ENCODE results near the gene COL9A2. TPM values are rescaled to one million over a fixed set of nuclear protein-coding genes. Genes with fewer than 3 reads are reported as not detected.

Gene COL9A2
- polyA plus RNA-seq, 1 donor from 2014 or later, result 2.3 TPM

- H3K9ac ChIP-seq (ENCODE audit: low read length), result peak overlapping the region; percentile 77
- no peaks in the 10 kb centered on the region for H3F3A ChIP-seq (ENCODE audit: insufficient read depth, low read length, poor library complexity, severe bottlenecking)
- peak overlapping the region; percentile 75 for H2AFZ ChIP-seq (ENCODE audit: low read depth, low read length)
- H3K79me2 ChIP-seq (replicated peaks; ENCODE audit: insufficient read depth, low read length), result peaks cover 36% of the 10 kb centered on the region
- no peaks in the 10 kb centered on the region for H4K20me1 ChIP-seq (ENCODE audit: insufficient read depth)
- H3K36me3 ChIP-seq (ENCODE audit: insufficient read depth, low read length), result peaks cover 4% of the 10 kb centered on the region
- H3K9me2 ChIP-seq (ENCODE audit: insufficient read depth, low read length), result no peaks in the 10 kb centered on the region
- peak overlapping the region; percentile 77 for H3K4me3 ChIP-seq (ENCODE audit: low read length)
- H3K27ac ChIP-seq (ENCODE audit: low read length), result peak overlapping the region; percentile 76
- H3K27me3 ChIP-seq (ENCODE audit: insufficient read depth, low read depth, low read length), result no peaks in the 10 kb centered on the region
- H3K4me2 ChIP-seq (ENCODE audit: low read length), result peak overlapping the region; percentile 56
- TF ChIP-seq REST (IDR thresholded peaks at IDR 0.05; ENCODE audit: borderline replicate concordance), result no peak
- no peak for TF ChIP-seq MXI1 (conservative IDR thresholded peaks at IDR 0.05; ENCODE audit: poor library complexity, severe bottlenecking)
- no peak for TF ChIP-seq POLR2AphosphoS5 (IDR thresholded peaks at IDR 0.05)
- no peak for TF ChIP-seq EZH2 (IDR thresholded peaks at IDR 0.05; ENCODE audit: borderline replicate concordance, insufficient read depth, low read length, poor library complexity, severe bottlenecking)
- no peak for TF ChIP-seq RAD21 (conservative IDR thresholded peaks at IDR 0.05)
- TF ChIP-seq EP300 (conservative IDR thresholded peaks at IDR 0.05; ENCODE audit: poor library complexity, severe bottlenecking), result no peak
- TF ChIP-seq CTCF (IDR thresholded peaks at IDR 0.05; ENCODE audit: poor library complexity, severe bottlenecking), result no peak
- TF ChIP-seq SMC3 (conservative IDR thresholded peaks at IDR 0.05; ENCODE audit: poor library complexity), result no peak
- H3K9me3 ChIP-seq (ENCODE audit: low read length), result no peaks in the 10 kb centered on the region
Observed at GRCh38 chr1:40258445-40258769, 58.7 kb downstream of the COL9A2 start.

- Histone ChIP-seq H3K79me2 (replicated peaks; ENCODE audit: insufficient read depth, low read length) (peaks cover 36% of the 10 kb centered on the region), H3K9me3 (ENCODE audit: low read length) (no peaks in the 10 kb centered on the region)
Observed at GRCh38 chr1:40257688-40258444, 59.2 kb downstream of the COL9A2 start, which contains the start of gene ZMPSTE24. Gene ZMPSTE24, plus strand, starts transcription at chr1:40258236. Its CDS starts 36 bp downstream, at chr1:40258272.

More at GRCh38 chr1:40257688-40258444, 59.2 kb downstream of the COL9A2 start, which contains the start of gene ZMPSTE24:
- H3K36me3 ChIP-seq (ENCODE audit: insufficient read depth, low read length), result peaks cover 4% of the 10 kb centered on the region
- peak within 1 kb of the TSS; percentile 75 for H3K4me2 ChIP-seq (ENCODE audit: low read length)
- TF ChIP-seq EZH2 (IDR thresholded peaks at IDR 0.05; ENCODE audit: borderline replicate concordance, insufficient read depth, low read length, poor library complexity, severe bottlenecking) (no peak), POLR2AphosphoS5 (IDR thresholded peaks at IDR 0.05) (peak; percentile 94), CTCF (IDR thresholded peaks at IDR 0.05; ENCODE audit: poor library complexity, severe bottlenecking) (no peak), MXI1 (conservative IDR thresholded peaks at IDR 0.05; ENCODE audit: poor library complexity, severe bottlenecking) (peak; percentile 97), EP300 (conservative IDR thresholded peaks at IDR 0.05; ENCODE audit: poor library complexity, severe bottlenecking) (peak; percentile 70), REST (IDR thresholded peaks at IDR 0.05; ENCODE audit: borderline replicate concordance) (peak; percentile 96), RAD21 (conservative IDR thresholded peaks at IDR 0.05) (no peak), TAF1 (IDR thresholded peaks at IDR 0.05; ENCODE audit: low read depth) (peak; percentile 93), SMC3 (conservative IDR thresholded peaks at IDR 0.05; ENCODE audit: poor library complexity) (peak; percentile 52)
- H3K4me3 ChIP-seq (ENCODE audit: low read length), result peak within 1 kb of the TSS; percentile 77
- H3K9ac ChIP-seq (ENCODE audit: low read length), result peak within 1 kb of the TSS; percentile 90
- peak within 1 kb of the TSS; percentile 94 for H3K27ac ChIP-seq (ENCODE audit: low read length)
- peak within 1 kb of the TSS; percentile 99 for H2AFZ ChIP-seq (ENCODE audit: low read depth, low read length)
- no peaks in the 10 kb centered on the region for H3K27me3 ChIP-seq (ENCODE audit: insufficient read depth, low read depth, low read length)
- H3K9me2 ChIP-seq (ENCODE audit: insufficient read depth, low read length), result no peaks in the 10 kb centered on the region
- no peaks in the 10 kb centered on the region for H4K20me1 ChIP-seq (ENCODE audit: insufficient read depth)
- H3F3A ChIP-seq (ENCODE audit: insufficient read depth, low read length, poor library complexity, severe bottlenecking), result no peaks in the 10 kb centered on the region

Measured in neural cell (in vitro differentiated cells).